HUES64 (cell line): ENCODE data around the gene TMEM117.
"Not testable (repeated sequence)": the region's sequence is repeated elsewhere in the genome, so short reads cannot be mapped to it uniquely, and the experiment has no call there.

Source experiments
- H3K27ac ChIP-seq: 2 replicates; pipeline ENCODE4 v1.7.0; 2013; ENCODE audit warnings: low read depth, low read length, inconsistent platforms
- H3K27me3 ChIP-seq: 2 replicates; pipeline ENCODE4 v1.6.1; 2013; ENCODE audit warnings: mild to moderate bottlenecking, low read length; ENCODE audit not compliant: insufficient read depth
- H3K36me3 ChIP-seq: 2 replicates; pipeline ENCODE4 v1.6.1; 2013; ENCODE audit warnings: mild to moderate bottlenecking, low read length; ENCODE audit not compliant: insufficient read depth
- H3K4me1 ChIP-seq: 2 replicates; pipeline ENCODE4 v1.6.1; 2013; ENCODE audit warnings: mild to moderate bottlenecking, low read length, moderate library complexity; ENCODE audit not compliant: insufficient read depth
- H3K4me3 ChIP-seq: 2 replicates; pipeline ENCODE4 v1.5.1; 2013; ENCODE audit warnings: mild to moderate bottlenecking, low read length, moderate library complexity
- H3K9ac ChIP-seq: 2 replicates; pipeline ENCODE4 v1.6.1; 2013; ENCODE audit warnings: mild to moderate bottlenecking, low read depth, low read length
- H3K9me3 ChIP-seq: 2 replicates; pipeline ENCODE4 v1.6.1; 2013; ENCODE audit warnings: low read depth, low read length; ENCODE audit not compliant: insufficient read depth
- WGBS: fragments of 150-250, 120-280 bp; methylation state at CpG from one replicate; pipeline ENCODE4 v1.1.7; 2013; ENCODE audit warnings: missing lambda C conversion rate; 5-methylcytosine and 5-hydroxymethylcytosine counted together

The TMEM117 gene

DNA sequence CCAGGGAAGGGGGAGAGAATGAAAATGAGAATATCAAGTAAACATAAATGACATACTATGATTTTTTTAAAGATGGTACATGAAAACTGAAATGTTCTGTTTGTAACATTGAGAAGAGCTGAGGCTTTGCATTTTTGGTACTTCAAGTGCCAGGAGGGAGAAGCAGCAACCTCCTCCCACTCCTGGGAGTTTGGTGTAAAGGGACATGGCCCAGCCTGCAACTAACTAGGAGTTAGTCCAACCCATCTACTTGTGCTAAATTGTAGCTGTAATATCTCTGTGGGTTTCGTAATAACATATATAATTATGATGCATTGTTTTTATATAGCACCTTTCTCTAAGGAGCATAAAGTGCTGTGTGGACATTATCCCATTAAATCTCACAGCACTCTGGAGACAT is 522.8 kb downstream of the TMEM117 start:
- Histone ChIP-seq H3K9ac (no peak overlapping the region), H3K4me1 (no peaks in the 10 kb centered on the region), H3K4me3 (no peak overlapping the region), H3K36me3 (no peaks in the 10 kb centered on the region), H3K27me3 (no peaks in the 10 kb centered on the region), H3K9me3 (no peaks in the 10 kb centered on the region), H3K27ac (no peak overlapping the region)
- WGBS = no CpG with 5 or more reads among the region's 1 CpG

DNA sequence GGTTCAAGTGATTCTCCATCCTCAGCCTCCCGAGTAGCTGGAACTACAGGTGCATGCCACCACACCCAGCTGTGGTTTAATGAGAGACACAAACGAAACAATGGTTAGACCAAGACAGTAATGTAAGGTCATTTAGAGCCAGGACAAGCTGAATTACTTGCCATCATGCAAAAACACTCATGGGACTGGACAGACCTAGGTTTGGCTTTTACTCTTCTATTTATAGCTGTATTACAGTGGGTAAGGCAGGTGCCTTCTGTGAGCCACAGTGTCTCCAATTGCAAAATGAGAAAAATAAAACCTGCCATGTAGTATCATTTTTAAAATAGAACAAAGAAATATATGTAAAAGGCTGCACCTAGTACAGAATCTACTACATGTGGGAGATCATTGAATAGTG is 527.1 kb downstream of the TMEM117 start:
- H3K27me3 ChIP-seq = no peaks in the 10 kb centered on the region
- 96% methylated on average over 2 of the region's 2 CpGs for WGBS

DNA sequence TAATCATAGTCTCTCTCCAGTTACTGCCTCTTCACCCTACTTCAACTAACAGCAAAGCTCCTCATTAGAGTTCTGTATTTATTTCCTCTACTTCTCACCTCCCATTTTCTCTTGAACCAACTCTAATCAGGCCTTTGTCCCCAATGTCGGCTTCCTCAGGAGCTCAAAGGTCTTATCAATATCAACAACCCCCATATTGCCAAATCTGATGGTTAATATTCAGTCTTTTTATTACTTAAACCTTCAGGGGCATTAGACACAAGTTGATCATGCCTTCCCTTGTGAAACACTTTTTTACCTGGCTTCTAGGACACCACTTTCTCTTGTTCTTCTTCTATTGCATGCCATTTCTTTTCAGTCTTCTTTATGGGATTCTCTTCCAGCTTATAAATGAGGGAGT is 531.3 kb downstream of the TMEM117 start:
- Histone ChIP-seq H3K4me1 (no peaks in the 10 kb centered on the region), H3K36me3 (no peaks in the 10 kb centered on the region), H3K9ac (no peak overlapping the region), H3K27me3 (no peaks in the 10 kb centered on the region), H3K4me3 (no peak overlapping the region), H3K27ac (no peak overlapping the region), H3K9me3 (no peaks in the 10 kb centered on the region)
- WGBS = 93% methylated on average over 1 of the region's 1 CpG

More for the DNA sequence above, 527.1 kb downstream of the TMEM117 start:
- H3K9me3 ChIP-seq = no peaks in the 10 kb centered on the region
- no peak overlapping the region for H3K4me3 ChIP-seq
- H3K27ac ChIP-seq = no peak overlapping the region
- H3K36me3 ChIP-seq = no peaks in the 10 kb centered on the region
- no peak overlapping the region for H3K9ac ChIP-seq
- H3K4me1 ChIP-seq = no peaks in the 10 kb centered on the region

DNA sequence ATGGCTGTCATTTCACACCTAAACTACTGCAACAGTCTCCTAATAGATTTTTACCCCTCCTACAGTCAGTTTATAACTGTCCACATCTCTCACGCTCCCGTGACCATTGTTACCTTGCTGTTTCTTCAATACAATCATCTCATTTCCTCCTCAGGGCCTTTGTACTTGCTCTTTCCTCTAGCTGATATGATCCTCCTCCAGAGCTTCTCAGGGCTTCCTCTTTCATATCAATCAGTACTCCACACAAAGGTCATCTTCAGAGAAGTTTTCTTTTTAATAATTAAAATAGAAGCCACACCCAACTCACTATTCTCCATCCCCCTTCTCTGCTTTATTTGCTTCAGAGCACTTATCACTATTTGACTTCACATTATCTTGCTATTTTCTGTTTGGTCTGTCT is 532.0 kb downstream of the TMEM117 start:
- Histone ChIP-seq H3K36me3 (no peaks in the 10 kb centered on the region), H3K4me1 (no peaks in the 10 kb centered on the region), H3K9ac (no peak overlapping the region), H3K27ac (no peak overlapping the region), H3K9me3 (no peaks in the 10 kb centered on the region), H3K27me3 (no peaks in the 10 kb centered on the region), H3K4me3 (no peak overlapping the region)
- 96% methylated on average over 2 of the region's 2 CpGs for WGBS

DNA sequence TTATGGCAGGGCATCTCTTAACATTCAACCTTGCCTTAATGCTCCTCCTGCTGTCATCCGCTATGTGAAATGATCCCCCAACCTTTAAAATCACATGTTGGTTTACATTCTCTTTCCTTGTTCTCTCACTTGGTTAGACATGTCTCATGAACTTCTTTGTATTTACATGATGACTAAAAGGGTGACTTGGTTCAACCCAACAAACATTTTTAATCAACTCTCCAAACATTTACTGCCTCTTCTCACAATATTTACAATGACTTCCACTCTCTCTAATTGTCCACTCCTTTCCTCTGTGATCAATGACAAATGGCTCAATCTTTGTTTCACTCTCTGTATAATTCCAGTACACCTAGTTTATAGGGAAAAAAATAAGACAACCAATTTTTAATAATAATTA is 534.1 kb downstream of the TMEM117 start:
- H3K9me3 ChIP-seq = no peaks in the 10 kb centered on the region
- no peak overlapping the region for H3K27ac ChIP-seq
- no peaks in the 10 kb centered on the region for H3K27me3 ChIP-seq
- H3K4me1 ChIP-seq = no peaks in the 10 kb centered on the region
- no peaks in the 10 kb centered on the region for H3K36me3 ChIP-seq
- H3K4me3 ChIP-seq = no peak overlapping the region
- 100% methylated on average over 1 of the region's 1 CpG for WGBS
- H3K9ac ChIP-seq = no peak overlapping the region

DNA sequence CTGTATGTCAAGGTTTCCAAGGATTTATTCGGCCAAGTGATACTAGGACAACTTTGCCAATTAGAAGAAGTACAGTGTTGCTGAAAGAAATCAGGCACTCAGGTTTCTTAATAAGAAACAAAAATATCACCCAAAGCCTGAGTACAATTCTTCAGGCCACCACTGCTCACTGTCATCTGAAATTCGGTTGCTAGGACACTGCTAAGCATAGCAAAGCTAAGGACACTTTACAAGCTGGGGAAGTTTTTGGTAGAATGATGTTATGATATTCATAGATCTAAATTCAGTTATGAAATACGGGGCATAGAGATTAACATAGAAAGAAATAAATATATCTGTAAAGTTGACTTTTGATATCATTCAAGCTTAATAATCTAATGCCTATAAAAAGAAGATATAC is 535.1 kb downstream of the TMEM117 start:
- no peaks in the 10 kb centered on the region for H3K27me3 ChIP-seq
- H3K27ac ChIP-seq = no peak overlapping the region
- no peaks in the 10 kb centered on the region for H3K4me1 ChIP-seq
- H3K9me3 ChIP-seq = no peaks in the 10 kb centered on the region
- H3K9ac ChIP-seq = no peak overlapping the region
- no peak overlapping the region for H3K4me3 ChIP-seq
- 94% methylated on average over 2 of the region's 3 CpGs for WGBS
- no peaks in the 10 kb centered on the region for H3K36me3 ChIP-seq

DNA sequence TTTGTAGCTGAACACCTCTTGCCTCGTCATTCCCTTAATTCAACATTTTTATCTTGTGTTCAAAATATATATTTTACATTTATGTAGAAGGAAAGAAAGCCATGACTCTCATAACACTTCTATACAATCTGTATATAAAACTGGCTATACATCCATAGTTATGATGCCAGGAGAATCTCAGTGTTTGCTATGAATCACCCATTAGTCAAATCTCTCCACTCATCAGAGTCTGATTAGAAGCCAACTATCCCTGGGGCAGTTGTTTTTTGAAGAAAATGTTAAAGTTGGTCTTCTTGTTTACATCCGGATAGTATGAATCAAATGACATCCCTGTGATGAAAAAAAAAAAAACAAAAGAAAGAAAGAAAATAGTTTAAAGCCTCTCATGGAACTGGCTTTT is 536.4 kb downstream of the TMEM117 start:
- 89% methylated on average over 1 of the region's 2 CpGs for WGBS
- Histone ChIP-seq H3K9ac (no peak overlapping the region), H3K9me3 (no peaks in the 10 kb centered on the region), H3K4me1 (no peaks in the 10 kb centered on the region), H3K27ac (no peak overlapping the region), H3K36me3 (no peaks in the 10 kb centered on the region), H3K4me3 (no peak overlapping the region), H3K27me3 (no peaks in the 10 kb centered on the region)

DNA sequence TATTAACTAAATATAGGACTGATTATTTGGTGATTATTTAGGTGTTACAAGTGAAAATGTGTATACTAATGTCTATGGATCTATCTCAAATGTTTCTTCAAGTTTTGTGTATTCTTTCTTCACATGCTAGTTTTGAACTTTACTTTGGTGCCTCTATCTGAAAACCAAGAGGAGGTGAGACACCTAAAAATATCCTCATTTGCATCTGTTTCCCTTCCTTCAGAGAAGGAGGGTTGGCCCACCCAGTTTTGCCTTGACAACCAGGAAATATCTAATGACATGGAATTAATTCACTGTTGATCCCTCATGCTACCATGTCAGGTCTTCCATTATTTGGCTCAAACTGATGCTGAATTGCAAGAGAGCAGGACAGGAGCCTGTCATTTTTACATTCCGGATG is 539.8 kb downstream of the TMEM117 start:
- Histone ChIP-seq H3K4me3 (no peak overlapping the region), H3K9me3 (no peaks in the 10 kb centered on the region), H3K27ac (no peak overlapping the region), H3K4me1 (peaks cover 15% of the 10 kb centered on the region), H3K9ac (no peak overlapping the region), H3K36me3 (no peaks in the 10 kb centered on the region), H3K27me3 (no peaks in the 10 kb centered on the region)
- WGBS = 100% methylated on average over 1 of the region's 1 CpG

DNA sequence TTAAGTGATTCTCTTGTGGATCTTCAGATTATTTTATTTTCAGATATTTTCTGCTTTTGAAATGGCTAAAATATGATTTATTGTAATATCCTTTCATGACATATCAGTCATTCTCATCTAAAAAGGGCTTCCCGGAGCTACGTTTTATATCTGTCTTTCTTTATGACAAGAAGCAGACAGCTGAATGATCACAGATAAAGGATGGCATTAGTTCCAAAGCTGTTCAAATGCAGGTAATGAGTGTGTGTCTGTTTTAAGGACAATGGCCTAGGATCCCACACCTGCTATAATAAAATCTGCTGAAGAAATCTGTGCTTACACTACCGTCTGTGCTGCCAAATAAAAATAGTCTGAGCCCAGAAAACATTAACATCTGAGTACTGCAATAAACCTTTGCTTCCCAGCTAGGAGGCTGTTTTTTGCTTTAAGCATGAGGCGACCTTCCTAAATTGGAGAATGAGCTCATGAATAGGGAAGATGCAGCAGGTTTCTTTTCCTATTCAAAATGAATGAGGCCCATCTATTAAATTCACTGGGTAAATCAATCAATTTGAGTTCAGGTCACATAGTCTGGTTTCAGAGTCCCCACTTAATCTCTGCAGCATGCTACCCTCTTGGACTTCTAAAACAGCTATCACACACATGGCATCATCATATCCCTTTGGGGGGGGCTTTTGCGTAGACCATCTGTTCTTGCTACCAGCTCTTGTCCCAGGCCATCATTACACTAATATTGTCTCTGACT is 541.7 kb downstream of the TMEM117 start:
- H3K9ac ChIP-seq = no peak overlapping the region
- H3K4me1 ChIP-seq = peaks cover 22% of the 10 kb centered on the region
- WGBS = 93% methylated on average over 5 of the region's 5 CpGs
- no peaks in the 10 kb centered on the region for H3K27me3 ChIP-seq
- H3K4me3 ChIP-seq = no peak overlapping the region
- H3K9me3 ChIP-seq = no peaks in the 10 kb centered on the region
- H3K36me3 ChIP-seq = no peaks in the 10 kb centered on the region
- H3K27ac ChIP-seq = no peak overlapping the region

DNA sequence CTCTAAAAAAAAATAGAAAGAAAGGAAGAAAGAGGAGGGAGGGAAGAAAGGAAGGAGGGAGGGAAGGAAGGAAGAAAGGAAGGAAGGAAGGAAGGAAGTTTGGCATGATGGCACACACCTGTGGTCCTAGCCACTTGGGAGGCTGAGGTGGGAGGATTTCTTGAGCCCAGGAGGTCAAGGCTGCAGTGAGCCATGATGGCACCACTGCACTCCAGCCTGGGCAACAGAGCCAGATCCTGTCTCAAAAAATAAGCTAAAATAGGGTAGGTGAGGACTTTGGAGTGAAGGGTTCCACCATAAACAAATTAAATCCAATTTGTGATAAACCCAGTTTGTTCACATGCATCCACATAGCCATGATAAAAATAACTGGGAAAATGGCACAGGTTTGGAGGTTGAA is 543.2 kb downstream of the TMEM117 start:
- not testable (repeated sequence) for H3K27me3 ChIP-seq, H3K4me3 ChIP-seq, H3K9me3 ChIP-seq, H3K36me3 ChIP-seq, H3K9ac ChIP-seq
- H3K27ac ChIP-seq = peak overlapping the region; percentile 46; the same call in 1 of the 2 replicates
- H3K4me1 ChIP-seq = peaks cover 22% of the 10 kb centered on the region

DNA sequence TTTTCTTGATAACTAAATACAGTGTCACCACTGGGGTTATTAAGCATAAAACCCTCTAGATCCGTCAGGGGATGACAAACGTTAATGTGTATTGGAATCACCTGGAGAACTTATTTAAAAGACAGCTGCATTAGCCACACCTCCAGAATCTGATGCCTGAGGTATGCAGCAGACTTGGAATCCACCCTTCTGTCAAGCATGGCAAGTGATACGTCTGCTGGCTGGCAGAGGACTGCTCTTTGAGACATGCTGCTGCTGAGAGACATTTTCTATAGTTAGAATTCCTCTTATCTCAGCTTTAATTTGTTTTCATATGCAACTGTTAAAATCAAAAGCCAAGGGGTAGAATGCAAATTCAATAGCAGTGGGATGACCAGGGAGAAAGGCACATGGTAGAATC is 544.0 kb downstream of the TMEM117 start:
- Histone ChIP-seq H3K27me3 (no peaks in the 10 kb centered on the region), H3K4me1 (peaks cover 22% of the 10 kb centered on the region), H3K9ac (no peak overlapping the region), H3K9me3 (no peaks in the 10 kb centered on the region), H3K36me3 (no peaks in the 10 kb centered on the region), H3K4me3 (no peak overlapping the region), H3K27ac (peak overlapping the region; percentile 46; the same call in 1 of the 2 replicates)
- WGBS = 29% methylated on average over 3 of the region's 3 CpGs

DNA sequence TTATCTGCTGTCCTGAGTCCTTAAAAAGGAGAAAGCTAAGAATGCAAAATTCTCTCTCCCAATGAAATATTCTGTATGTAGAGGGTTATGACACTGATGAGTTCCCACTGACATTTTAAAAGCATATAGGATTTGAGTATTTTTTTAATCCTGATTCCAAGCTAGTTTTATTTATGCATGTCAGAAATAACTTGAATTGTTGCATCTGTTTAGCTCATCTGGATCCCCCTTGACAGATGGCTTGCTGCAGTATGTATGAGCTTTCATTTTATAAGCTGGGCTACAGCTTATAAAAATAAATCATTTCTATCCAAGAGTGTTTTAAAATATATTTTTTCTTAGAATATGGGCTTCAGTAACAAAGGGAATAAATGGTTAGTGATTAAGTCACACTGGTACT is 545.0 kb downstream of the TMEM117 start:
- Histone ChIP-seq H3K36me3 (no peaks in the 10 kb centered on the region), H3K4me3 (no peak overlapping the region), H3K27me3 (no peaks in the 10 kb centered on the region), H3K27ac (no peak overlapping the region), H3K4me1 (peaks cover 22% of the 10 kb centered on the region), H3K9ac (no peak overlapping the region), H3K9me3 (no peaks in the 10 kb centered on the region)
